T47D (cell line): Measurements from ENCODE around the gene APEH.
A peak's percentile ranks its signal among the peaks of the same experiment; 100 is the strongest.
"Not testable (repeated sequence)": the region's sequence is repeated elsewhere in the genome, so short reads cannot be mapped to it uniquely, and the experiment has no call there.

Experiments used
- DNase-seq, 2 experiments: peaks; one replicate each; pipeline versions ENCODE4 v3.0.0 to v3.0.0-alpha.2; 2011 to 2012; ENCODE audit warnings: low read depth in 1 of 2, low spot score in 1 of 2
- JUND ChIP-seq: IDR thresholded peaks from 2 replicates; pipeline ENCODE4 v1.6.1; 2012; ENCODE audit warnings: low read depth
- in situ Hi-C: cut with HindIII; loops from 2 replicates; pipeline ENCODE4 v1.10.0; 2016; ENCODE audit warnings: low sequenced_read_pairs, low pct_unique_long_range_greater_than_20kb

Gene APEH

DNA sequence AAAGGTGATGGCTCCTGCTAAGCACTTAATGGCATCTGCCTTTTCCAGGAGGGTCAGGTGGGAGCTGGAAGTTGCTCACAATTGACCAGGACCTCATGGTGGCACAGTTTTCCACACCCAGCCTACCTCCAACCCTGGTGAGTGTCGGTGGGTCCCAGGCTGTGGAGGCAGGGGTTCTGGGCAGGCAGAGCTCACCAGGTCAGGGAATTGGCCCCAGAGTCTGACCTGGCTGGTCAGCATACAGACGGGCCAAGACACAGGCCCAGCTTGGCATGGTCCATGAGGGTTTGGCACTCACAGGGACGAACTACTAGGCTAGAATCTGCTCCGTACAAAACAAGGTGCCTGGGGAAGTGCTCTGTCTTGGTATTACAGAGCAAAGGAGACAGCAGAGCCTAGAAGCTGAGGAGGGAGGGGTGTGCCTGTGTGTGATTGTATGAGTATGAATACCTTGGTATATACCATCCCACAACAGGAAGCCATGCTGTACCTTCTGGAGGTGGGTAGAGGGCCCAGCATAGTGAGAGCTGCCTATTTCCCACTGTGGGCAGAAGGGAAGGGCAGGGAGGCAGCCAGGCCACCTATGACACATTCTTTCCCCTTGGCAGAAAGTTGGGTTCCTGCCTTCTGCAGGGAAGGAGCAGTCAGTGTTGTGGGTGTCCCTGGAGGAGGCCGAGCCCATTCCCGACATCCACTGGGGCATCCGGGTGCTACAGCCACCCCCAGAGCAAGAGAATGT lies 6.5 kb downstream of the APEH start:
- TF ChIP-seq JUND: no peak
- no peak for DNase-seq

GRCh38 chr3:49681232-49681522 lies 7.0 kb downstream of the APEH start:
- DNase-seq: no peak
- in situ Hi-C loops: no loop called here

More for the DNA sequence above, 6.5 kb downstream of the APEH start:
- in situ Hi-C loops: no loop called here

DNA sequence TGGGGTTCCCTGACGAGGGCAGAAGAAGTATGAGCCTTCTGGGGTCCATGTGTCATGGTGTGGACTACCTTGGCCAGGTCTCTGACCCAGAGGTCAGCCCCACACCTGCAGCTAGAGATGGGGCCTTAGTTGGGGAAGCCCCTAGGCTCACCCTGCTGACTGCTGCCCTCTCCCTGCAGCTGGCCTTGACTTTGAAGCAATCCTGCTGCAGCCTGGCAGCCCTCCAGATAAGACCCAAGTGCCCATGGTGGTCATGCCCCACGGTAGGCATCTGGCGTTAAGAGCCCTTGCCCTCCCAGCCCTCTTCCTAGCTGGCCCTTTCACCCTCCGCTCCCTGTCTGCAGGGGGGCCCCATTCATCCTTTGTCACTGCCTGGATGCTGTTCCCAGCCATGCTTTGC lies 7.4 kb downstream of the APEH start:
- DNase-seq: no peak
- TF ChIP-seq JUND: no peak
- in situ Hi-C loops: no loop called here

More at GRCh38 chr3:49681232-49681522, 7.0 kb downstream of the APEH start:
- no peak for TF ChIP-seq JUND

- in situ Hi-C loops: no loop called here
- DNase-seq: no peak
- TF ChIP-seq JUND: no peak
Observed at GRCh38 chr3:49683162-49683561, 9.0 kb downstream of the APEH start.

GRCh38 chr3:49684453-49684852 lies 10.3 kb downstream of the APEH start:
- in situ Hi-C loops, DNase-seq: not testable (repeated sequence)

DNA sequence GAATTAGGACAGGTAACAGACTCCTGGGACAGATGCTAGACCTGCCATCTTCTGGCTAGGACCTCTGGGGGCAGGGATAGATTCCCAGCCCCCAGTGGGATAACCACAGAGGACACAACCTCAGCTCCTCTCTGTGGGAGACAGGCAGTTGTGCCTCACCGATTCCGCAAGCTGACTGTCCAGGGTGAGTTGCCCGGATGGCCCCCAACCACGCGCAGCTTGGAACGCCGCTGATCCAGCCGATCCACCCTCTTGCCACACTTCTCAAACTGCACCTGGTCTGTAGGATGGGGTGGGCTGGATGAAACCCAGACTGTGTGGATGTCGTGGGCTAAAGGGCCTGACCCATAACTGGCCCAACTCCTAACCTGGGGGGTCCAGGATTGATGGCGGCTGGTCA lies 11.0 kb downstream of the APEH start:
- DNase-seq, in situ Hi-C loops: not testable (repeated sequence)

DNA sequence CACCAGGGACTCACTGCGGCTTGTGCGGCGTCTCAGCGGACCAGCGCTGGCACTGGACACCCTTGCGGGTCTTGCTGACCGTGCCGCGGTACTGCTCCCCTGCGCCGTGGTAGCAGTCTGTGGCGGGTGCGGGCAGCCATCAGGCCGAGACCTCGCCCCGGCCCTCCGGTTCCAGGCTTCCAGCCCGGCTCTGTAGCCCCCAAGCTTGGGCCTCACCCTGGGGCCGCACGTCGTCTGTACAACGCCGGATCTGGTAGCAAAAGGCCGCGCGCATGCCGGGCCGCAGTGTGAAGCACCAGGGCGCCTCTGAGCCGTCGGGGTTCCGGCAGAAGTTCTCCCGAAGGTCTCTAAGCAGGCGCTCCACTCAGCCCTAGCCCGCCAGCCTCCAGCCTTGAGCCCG lies 11.7 kb downstream of the APEH start:
- in situ Hi-C loops, DNase-seq: not testable (repeated sequence)

DNA sequence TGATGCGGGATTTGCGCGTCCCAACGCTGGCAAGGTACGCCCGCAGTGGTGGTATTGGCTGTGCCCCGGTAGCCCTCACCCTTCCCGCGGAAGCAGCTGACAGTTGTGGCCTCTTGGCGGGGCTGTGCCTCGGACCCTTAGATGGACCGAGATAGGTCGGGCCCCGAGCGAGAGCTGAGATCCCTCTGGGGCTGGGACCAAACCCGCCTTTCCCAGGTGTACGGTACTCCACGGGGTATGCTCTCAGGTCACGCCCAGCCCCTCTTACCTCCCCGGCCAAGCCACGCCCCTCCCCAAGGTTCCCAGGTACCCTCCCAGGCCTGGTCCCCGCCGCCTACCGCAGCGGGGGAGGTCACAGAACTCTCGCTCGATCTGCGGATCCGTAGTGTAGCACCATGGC lies 12.2 kb downstream of the APEH start:
- in situ Hi-C loops: not testable (repeated sequence)

DNA sequence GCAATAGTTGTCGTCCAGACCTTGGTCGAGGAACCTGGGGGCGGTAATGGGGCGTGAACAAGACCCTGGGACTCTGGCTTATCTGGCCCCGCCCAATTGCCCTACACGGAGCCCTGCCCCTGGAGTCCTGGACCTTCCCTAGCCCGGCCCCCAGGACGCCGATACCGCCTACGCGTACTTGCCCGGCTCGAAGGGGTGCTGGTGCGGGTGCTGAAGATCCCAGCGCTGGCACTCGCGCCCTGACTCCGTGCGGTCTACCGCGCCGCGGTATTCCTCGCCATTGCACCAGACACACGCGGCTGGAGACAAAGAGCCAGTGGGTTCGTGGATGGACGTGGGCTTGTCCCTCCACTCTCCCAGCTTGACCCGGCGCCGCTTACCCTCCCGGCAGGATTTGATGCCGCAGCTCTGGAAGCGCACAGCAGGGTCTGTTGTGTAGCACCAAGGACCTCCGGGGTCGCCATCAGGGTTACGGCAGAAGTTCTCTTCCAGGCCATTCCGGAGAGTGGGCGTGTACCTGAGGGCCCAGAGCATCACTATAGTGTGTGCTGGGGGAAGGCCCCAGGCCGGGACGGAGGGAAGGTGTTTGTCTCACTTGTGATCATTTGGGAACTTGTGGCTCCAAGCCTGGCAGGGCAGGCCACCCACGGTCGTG lies 12.7 kb downstream of the APEH start:
- DNase-seq: not testable (repeated sequence)

More for the DNA sequence above, 12.2 kb downstream of the APEH start:
- peak in 1 of 2 experiments; percentile 15 for DNase-seq

GRCh38 chr3:49687424-49687795 lies 13.3 kb downstream of the APEH start:
- DNase-seq, in situ Hi-C loops: not testable (repeated sequence)

More for the DNA sequence above, 12.7 kb downstream of the APEH start:
- in situ Hi-C loops: not testable (repeated sequence)

DNA sequence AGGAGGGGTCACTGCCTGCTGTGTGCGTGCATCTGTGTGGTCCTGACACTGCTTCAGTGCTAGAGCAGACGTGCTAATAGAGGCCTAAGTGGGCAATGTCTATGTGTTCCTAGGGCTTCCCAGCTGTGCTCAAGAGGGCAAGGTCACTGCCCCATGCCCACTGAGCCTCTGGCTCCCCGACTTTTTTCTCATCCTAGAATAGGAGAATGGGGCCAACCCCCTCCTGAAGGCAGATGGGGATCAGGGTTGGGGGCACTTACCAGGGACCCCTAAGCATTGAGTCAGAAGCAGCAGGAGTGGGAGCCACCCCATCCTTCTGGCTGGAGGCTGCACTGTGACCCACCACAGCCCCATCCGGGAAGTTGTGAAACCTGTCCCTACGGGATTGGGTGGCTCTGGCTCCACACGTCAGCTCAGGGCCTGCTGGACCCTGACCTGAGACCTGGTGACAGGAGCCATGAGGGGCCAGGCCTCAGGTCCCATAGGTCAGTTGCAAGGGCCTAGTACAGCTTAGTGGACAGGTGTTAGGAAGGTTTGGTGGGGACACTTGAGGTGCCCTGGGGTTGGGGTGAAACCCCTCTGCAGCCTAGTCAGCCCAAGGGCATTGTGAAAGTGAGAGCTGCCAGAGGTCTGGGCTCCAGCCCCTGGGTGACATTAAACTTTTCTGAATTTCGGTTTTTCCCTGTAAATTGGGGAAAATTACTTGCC lies 14.3 kb downstream of the APEH start:
- DNase-seq, in situ Hi-C loops: not testable (repeated sequence)

DNA sequence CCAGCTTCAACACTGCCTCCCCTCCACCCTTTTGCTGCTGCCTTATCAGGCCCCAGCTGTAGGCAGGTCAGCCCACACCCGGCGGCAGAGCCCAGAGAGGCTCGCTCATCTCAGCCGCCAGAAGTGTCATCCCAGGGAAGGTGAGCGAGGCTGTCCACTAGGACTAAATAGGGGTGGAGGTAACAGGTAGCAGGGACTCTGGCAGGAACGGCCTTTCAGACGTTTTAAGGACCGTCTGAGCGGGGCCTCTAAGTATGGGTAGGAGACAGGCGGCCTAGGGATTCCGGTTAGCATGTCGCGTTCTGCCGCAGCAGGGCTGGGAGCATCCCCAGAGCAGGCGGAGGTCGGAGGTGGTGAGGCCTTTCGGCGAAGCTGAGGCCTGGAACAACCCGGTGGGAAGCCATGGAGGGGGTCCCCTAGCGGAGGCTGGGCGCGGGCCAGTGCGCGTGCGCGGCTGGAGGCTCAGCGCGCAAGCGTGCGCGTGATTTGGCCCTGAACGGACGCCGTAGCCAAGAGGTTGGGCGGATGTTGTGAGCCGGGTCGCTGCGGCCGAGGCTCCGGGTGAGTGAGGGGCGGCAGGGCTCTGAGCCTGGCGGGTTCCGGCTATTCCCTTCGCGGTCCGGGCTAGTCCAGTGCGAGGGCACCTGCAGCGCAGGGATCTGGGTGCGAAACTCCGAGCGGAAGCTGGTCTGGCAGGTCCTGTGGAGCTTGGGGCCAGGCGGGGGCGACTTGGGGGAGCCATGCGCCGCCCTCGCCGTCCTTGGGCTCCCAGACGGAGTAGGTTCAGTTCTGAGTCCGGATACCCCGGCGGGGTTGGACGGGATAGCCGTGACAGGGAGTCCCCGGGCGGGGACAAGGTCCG lies 15.1 kb downstream of the APEH start, which contains the start of the genes MST1 and RNF123:
Gene MST1, minus strand, starts transcription at position 429 of the 862 bp plus-strand sequence. CDS start 783 bp downstream, outside the sequence.
Gene RNF123, plus strand, starts transcription at position 512 of the 862 bp plus-strand sequence. CDS start 1,609 bp downstream, outside the sequence.
- in situ Hi-C loops: no loop called here
- peak; percentile 78 to 85 for DNase-seq

DNA sequence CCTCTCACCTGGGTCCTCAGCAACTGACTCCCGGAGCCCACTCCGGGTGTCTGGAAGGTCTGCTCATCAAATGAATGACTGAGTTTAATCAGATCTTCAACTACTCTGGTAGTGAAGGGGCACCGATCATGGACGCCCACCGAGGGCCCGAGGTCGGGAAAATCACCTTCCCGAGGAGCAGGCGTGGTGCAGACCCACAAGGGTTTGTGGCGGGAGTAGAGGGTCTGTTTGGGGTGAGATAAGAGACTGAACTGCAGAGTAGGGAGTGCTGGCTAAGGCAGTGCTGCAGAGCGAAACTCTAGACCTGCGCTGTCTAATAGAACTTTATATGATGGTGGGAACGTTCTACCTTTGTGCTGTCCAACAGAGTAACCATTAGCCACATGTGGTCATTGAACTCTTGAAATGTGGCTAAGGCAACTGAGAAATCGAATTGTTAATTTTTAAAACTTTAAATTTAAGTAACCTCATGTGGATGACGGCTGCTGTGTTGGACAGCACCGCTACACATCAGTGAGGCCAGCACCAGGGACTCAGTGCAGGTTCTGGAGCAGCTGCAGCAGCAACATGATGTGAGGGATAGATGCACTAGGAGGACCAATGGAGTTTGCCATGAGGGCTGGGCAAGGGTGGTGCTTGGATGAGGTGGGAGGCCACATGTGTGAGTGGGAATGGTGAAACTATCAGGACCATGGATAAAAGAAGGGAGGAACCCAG lies 15.9 kb downstream of the APEH start:
- DNase-seq, in situ Hi-C loops: not testable (repeated sequence)

More for the DNA sequence above, 15.1 kb downstream of the APEH start, which contains the start of the genes MST1 and RNF123:
- TF ChIP-seq JUND: no peak

DNA sequence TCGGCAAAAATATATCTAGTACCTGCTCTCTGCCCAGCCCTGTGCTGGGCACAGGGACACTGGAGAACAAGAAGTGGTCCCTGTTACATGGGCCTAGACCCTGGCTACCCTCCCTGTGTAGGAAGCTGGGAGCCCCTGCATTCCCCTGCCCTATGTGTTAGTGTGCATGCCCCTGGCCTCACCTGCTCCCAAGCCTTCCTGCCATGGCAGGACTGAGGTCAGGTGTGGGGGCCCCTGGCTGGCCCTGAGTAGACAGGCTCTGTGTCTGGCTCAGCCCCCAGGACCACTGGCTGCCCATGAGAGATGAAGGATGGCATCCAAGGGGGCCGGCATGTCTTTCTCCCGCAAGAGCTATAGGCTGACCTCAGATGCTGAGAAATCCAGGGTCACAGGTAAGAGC lies 16.7 kb downstream of the APEH start:
- in situ Hi-C loops, DNase-seq: not testable (repeated sequence)

- in situ Hi-C loops, DNase-seq: not testable (repeated sequence)
Observed at GRCh38 chr3:49691481-49691880, 17.3 kb downstream of the APEH start.

DNA sequence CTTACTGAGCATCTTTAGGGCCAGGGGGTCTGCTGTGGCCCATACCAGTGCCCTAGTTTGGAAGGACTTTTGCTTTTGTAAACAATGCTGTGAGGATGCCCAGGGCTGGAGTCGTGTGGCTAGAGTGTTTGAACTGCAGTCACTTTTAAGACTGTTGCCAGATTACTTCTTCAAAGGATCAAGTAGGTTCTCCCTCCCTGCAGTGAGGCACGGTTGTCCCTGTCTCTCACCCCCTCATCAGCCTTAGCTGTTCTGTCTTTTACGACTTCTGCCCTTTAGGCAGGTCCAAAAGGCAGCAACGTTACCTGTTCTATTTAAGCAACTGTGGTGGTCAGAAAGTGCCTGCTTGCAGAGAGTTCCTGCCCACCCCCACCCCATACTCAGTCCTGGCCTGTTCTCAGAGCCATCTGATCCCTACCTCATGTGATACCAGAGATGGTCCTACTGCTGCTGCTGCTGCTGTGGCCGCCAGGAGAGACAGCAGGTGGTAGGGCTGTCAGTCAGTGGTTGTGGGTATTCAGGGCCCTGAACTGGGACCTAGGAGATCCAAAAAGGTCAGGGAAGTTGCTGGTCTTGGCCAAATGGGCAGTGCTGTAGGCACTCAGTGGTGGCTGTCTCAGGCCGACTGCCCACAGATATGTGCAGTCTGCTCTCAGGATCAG lies 20.4 kb downstream of the APEH start:
- DNase-seq, in situ Hi-C loops: not testable (repeated sequence)
